Measurements from ENCODE around the gene MOV10. TPM values are rescaled to one million over a fixed set of nuclear protein-coding genes. Genes with fewer than 3 reads are reported as not detected.
"Not testable (repeated sequence)": the region's sequence is repeated elsewhere in the genome, so short reads cannot be mapped to it uniquely, and the experiment has no call there.

Gene MOV10
- total and polyA plus RNA-seq, 2 donors (not counting 3 experiments of a cell fraction or from before 2014, with no cell fraction given), result 97.1 to 113 TPM

- H3K4me2 ChIP-seq (ENCODE audit: insufficient read depth, low read length); H2AFZ ChIP-seq (ENCODE audit: low read depth, low read length); H4K20me1 ChIP-seq (replicated peaks; ENCODE audit: control insufficient read depth, extremely low read depth, insufficient read depth, low read length); H3K79me2 ChIP-seq (ENCODE audit: control insufficient read depth, insufficient read depth, low read length); POLR2A ChIA-PET; H3K27me3 ChIP-seq (ENCODE audit: control insufficient read depth in 2 of 2, insufficient read depth in 2 of 2, low read length in 2 of 2); H3K27ac ChIP-seq (ENCODE audit: insufficient read depth, low read depth, low read length); DNase-seq (ENCODE audit: low read depth, low spot score); H3K9me3 ChIP-seq (replicated peaks; ENCODE audit: control insufficient read depth, insufficient read depth, low read length); BruUV-seq (replicated peaks); H3K9ac ChIP-seq (replicated peaks; ENCODE audit: extremely low read depth, insufficient read depth, low read length); FAIRE-seq; H3K4me3 ChIP-seq (replicated peaks in 1 of 3; ENCODE audit: insufficient read depth in 1 of 3, low read depth in 1 of 3, low read length in 3 of 3); dilution Hi-C loops (cut with MboI; ENCODE audit: extremely low pct_ligation_motif_present, low sequenced_read_pairs); intact Hi-C loops (cut with micrococcal nuclease); H3K36me3 ChIP-seq (ENCODE audit: control insufficient read depth in 2 of 2, extremely low read depth in 1 of 2, insufficient read depth in 2 of 2, low read length in 2 of 2); H3K4me1 ChIP-seq (ENCODE audit: control insufficient read depth, extremely low read depth, insufficient read depth, low read length); H3K9me1 ChIP-seq (replicated peaks; ENCODE audit: control insufficient read depth, extremely low read depth, insufficient read depth, low read length): not testable (repeated sequence)
- CTCF ChIA-PET, result interaction anchor here (1.0 kb wide), 1 partner anchor 15 kb away, joined by 3 read pairs; no protein-coding TSS in a partner anchor
Measured at GRCh38 chr1:112729011-112729410, 54.6 kb downstream of the MOV10 start.

- Histone ChIP-seq H3K4me2 (ENCODE audit: insufficient read depth, low read length) (no peak overlapping the region), H3K27ac (ENCODE audit: insufficient read depth, low read depth, low read length) (no peak overlapping the region), H3K27me3 (ENCODE audit: control insufficient read depth in 2 of 2, insufficient read depth in 2 of 2, low read length in 2 of 2) (peaks cover 0 to 2% of the 10 kb centered on the region in 2 experiments), H3K9me3 (replicated peaks; ENCODE audit: control insufficient read depth, insufficient read depth, low read length) (no peaks in the 10 kb centered on the region), H4K20me1 (replicated peaks; ENCODE audit: control insufficient read depth, extremely low read depth, insufficient read depth, low read length) (no peaks in the 10 kb centered on the region), H3K9ac (replicated peaks; ENCODE audit: extremely low read depth, insufficient read depth, low read length) (no peak overlapping the region), H2AFZ (ENCODE audit: low read depth, low read length) (no peak overlapping the region), H3K4me3 (replicated peaks in 1 of 3; ENCODE audit: insufficient read depth in 1 of 3, low read depth in 1 of 3, low read length in 3 of 3) (no peak overlapping the region), H3K36me3 (ENCODE audit: control insufficient read depth in 2 of 2, extremely low read depth in 1 of 2, insufficient read depth in 2 of 2, low read length in 2 of 2) (no peaks in the 10 kb centered on the region), H3K79me2 (ENCODE audit: control insufficient read depth, insufficient read depth, low read length) (no peaks in the 10 kb centered on the region), H3K9me1 (replicated peaks; ENCODE audit: control insufficient read depth, extremely low read depth, insufficient read depth, low read length) (no peaks in the 10 kb centered on the region), H3K4me1 (ENCODE audit: control insufficient read depth, extremely low read depth, insufficient read depth, low read length) (no peaks in the 10 kb centered on the region)
- TF ChIP-seq POLR2A (IDR thresholded peaks at IDR 0.05; ENCODE audit: low read depth, low read length) (no peak), EZH2 (IDR thresholded peaks at IDR 0.05; ENCODE audit: borderline replicate concordance, low read depth, low read length, severe bottlenecking) (no peak), CTCF (IDR thresholded peaks at IDR 0.05; ENCODE audit: extremely low read depth in 1 of 2, insufficient read depth in 1 of 2, low read depth in 1 of 2, low read length in 2 of 2) (no peak), MYC (IDR thresholded peaks at IDR 0.05; ENCODE audit: low read depth, low read length) (no peak), GATA2 (IDR thresholded peaks at IDR 0.05; ENCODE audit: insufficient read depth, insufficient read length, low read depth, low read length) (no peak), JUN (IDR thresholded peaks at IDR 0.05; ENCODE audit: borderline replicate concordance, insufficient read depth, insufficient read length, low read depth) (no peak), FOS (IDR thresholded peaks at IDR 0.05; ENCODE audit: borderline replicate concordance, insufficient read depth, low read length) (no peak)
- no peak for DNase-seq (ENCODE audit: low read depth, low spot score)
- intact Hi-C loops (cut with micrococcal nuclease) (no loop called here), dilution Hi-C loops (cut with MboI; ENCODE audit: extremely low pct_ligation_motif_present, low sequenced_read_pairs) (no loop called here)
- FAIRE-seq, result no peak
- CTCF ChIA-PET, result interaction anchor here (1.0 to 2.2 kb wide), 5 partner anchors 11 to 343 kb away, joined by 3 to 7 read pairs (median 3); partner anchors contain the start of gene PPM1J
- no TSS peak for BruUV-seq (replicated peaks)
- POLR2A ChIA-PET, result no interaction called here
Measured at GRCh38 chr1:112729909-112730308, 55.5 kb downstream of the MOV10 start.
